GM12878 (cell line): ENCODE data around the gene NTRK3. TPM values are rescaled to one million over a fixed set of nuclear protein-coding genes. Genes with fewer than 3 reads are reported as not detected.

Experiments used
- ATAC-seq: fragments of 200-7000 bp; cut with Tn5 transposase; 3 replicates; pipeline ENCODE4 v1.9.1; 2020; ENCODE audit warnings: mild to moderate bottlenecking, moderate library complexity
- BruUV-seq: library from RNA; stranded (reverse); fragments of 400-500 nt; replicated peaks from 2 replicates; lab custom pipeline; 2021; lab: Mats Ljungman, UMichigan
- CTCF ChIA-PET: fragments of 300-600 bp; sonication (Branson Sonifier 250); formaldehyde crosslinking; extraction: SDS; loops from one replicate; lab custom pipeline; 2021; ENCODE audit warnings: inconsistent platforms; lab: Yijun Ruan, JAX
- POLR2A ChIA-PET: fragments of 350-600 bp; formaldehyde crosslinking; extraction: SDS; loops from one replicate; lab custom pipeline; 2021; ENCODE audit warnings: inconsistent platforms; lab: Charles Lee
- RAD21 ChIA-PET: fragments of 300-600 bp; sonication (Branson Sonifier 250); formaldehyde crosslinking; loops from one replicate; lab custom pipeline; 2023; ENCODE audit warnings: antibody characterized with exemption; ENCODE audit not compliant: unreplicated experiment; lab: Charles Lee
- SMC1A ChIA-PET: fragments of 300-600 bp; sonication (Branson Sonifier 250); formaldehyde crosslinking; loops from one replicate; lab custom pipeline; 2023; ENCODE audit not compliant: unreplicated experiment, uncharacterized antibody; lab: Charles Lee
- DNase-seq: peaks from one replicate; pipeline ENCODE4 v3.0.0-alpha.2; 2011; ENCODE audit warnings: low read depth, low spot score
- FAIRE-seq: peaks from 3 replicates; lab custom pipeline; 2011; peaks lifted over from hg19 to GRCh38; lab: Jason Lieb, UNC
- H2AFZ ChIP-seq: 2 replicates; pipeline ENCODE4 v1.6.0; 2011; ENCODE audit warnings: low read depth, low read length, control low read depth; ENCODE audit not compliant: control insufficient read depth
- H3K27ac ChIP-seq: 2 replicates; pipeline ENCODE4 v1.5.1; 2011; ENCODE audit warnings: control low read depth; ENCODE audit not compliant: control insufficient read depth, insufficient read depth
- H3K27me3 ChIP-seq, 2 experiments: replicated peaks in 1 of 2; 2 replicates each; pipeline versions ENCODE4 v1.6.0 to v1.6.1; 2011; ENCODE audit warnings: low read length in 1 of 2; ENCODE audit not compliant: control insufficient read depth in 2 of 2, insufficient read depth in 2 of 2
- H3K36me3 ChIP-seq, 2 experiments: 2 replicates each; pipeline ENCODE4 v1.5.1; 2011; ENCODE audit warnings: low read length in 1 of 2; ENCODE audit not compliant: control insufficient read depth in 2 of 2, insufficient read depth in 2 of 2
- H3K4me1 ChIP-seq: 2 replicates; pipeline ENCODE4 v1.6.1; 2011; ENCODE audit warnings: mild to moderate bottlenecking, low read length, moderate library complexity, mixed read lengths; ENCODE audit not compliant: control insufficient read depth, insufficient read depth
- H3K4me2 ChIP-seq: 2 replicates; pipeline ENCODE4 v1.6.0; 2011; ENCODE audit warnings: control low read depth; ENCODE audit not compliant: control insufficient read depth, insufficient read depth
- H3K4me3 ChIP-seq: fragments of 200-600 bp; sonication (generic); 2 replicates; pipeline ENCODE4 v1.5.1; 2016
- H3K79me2 ChIP-seq: 2 replicates; pipeline ENCODE4 v1.6.0; 2011; ENCODE audit warnings: low read length; ENCODE audit not compliant: control insufficient read depth, insufficient read depth
- H3K9ac ChIP-seq: 2 replicates; pipeline ENCODE4 v1.8.0; 2011; ENCODE audit warnings: low read length, control low read depth, mixed read lengths; ENCODE audit not compliant: control insufficient read depth, insufficient read depth
- H3K9me3 ChIP-seq: replicated peaks from 3 replicates; pipeline ENCODE4 v1.5.1; 2011; ENCODE audit warnings: mild to moderate bottlenecking, low read length; ENCODE audit not compliant: control insufficient read depth, insufficient read depth
- H4K20me1 ChIP-seq: 2 replicates; pipeline ENCODE4 v1.6.0; 2011; ENCODE audit not compliant: control insufficient read depth, insufficient read depth
- EGR1 ChIP-seq, 2 experiments: IDR thresholded peaks; 1 replicate in 1 of 2; 2 replicates in 1 of 2; pipeline ENCODE4 v1.6.1; 2011 to 2012; ENCODE audit warnings: low read depth in 2 of 2, low read length in 2 of 2, borderline replicate concordance in 1 of 2, mild to moderate bottlenecking in 1 of 2, moderate library complexity in 1 of 2
- HDGF ChIP-seq: fragments of 450-650 bp; IDR thresholded peaks from 2 replicates; pipeline ENCODE4 v1.6.1; 2016; ENCODE audit warnings: antibody characterized with exemption
- IKZF1 ChIP-seq: fragments of 450-650 bp; conservative IDR thresholded peaks from 2 replicates; pipeline ENCODE4 v1.6.1; 2017; ENCODE audit warnings: antibody characterized with exemption, mild to moderate bottlenecking
- MTA3 ChIP-seq: IDR thresholded peaks from 2 replicates; pipeline ENCODE4 v1.6.1; 2012; ENCODE audit warnings: low read length, inconsistent platforms, borderline replicate concordance
- NFXL1 ChIP-seq: fragments of 450-650 bp; IDR thresholded peaks from 2 replicates; pipeline ENCODE4 v1.6.1; 2017; ENCODE audit warnings: antibody characterized with exemption, mild to moderate bottlenecking, borderline replicate concordance
- YY1 ChIP-seq: IDR thresholded peaks from 2 replicates; pipeline ENCODE4 v1.6.1; 2011; ENCODE audit warnings: low read depth, mild to moderate bottlenecking, low read length
- WGBS: methylation state at CpG from one replicate; pipeline ENCODE4 v1.1.6; 2016; ENCODE audit warnings: low lambda C conversion rate; ENCODE audit not compliant: insufficient replicate concordance, insufficient coverage; ENCODE audit errors: missing lambda C conversion rate; 5-methylcytosine and 5-hydroxymethylcytosine counted together
- in situ Hi-C: fragments of 300-500 bp; cut with MboI; formaldehyde crosslinking; loops from 9 replicates; pipeline ENCODE4 v1.14.3; 2018; ENCODE audit warnings: mixed read lengths
- intact Hi-C: fragments of 100-400 bp; cut with micrococcal nuclease; formaldehyde crosslinking; loops from one replicate; pipeline ENCODE4 v1.14.2; 2022; ENCODE audit not compliant: unreplicated experiment
- polyA plus RNA-seq, 11 experiments: library from polyadenylated mRNA; depleted of rRNA in 4 of 11; unstranded in 6 of 11; stranded (reverse) in 5 of 11; fragments of >200 nt; fragmentation: Nextera tagmentation in 4 of 11; fragmentation: Illumina TruSeq in 1 of 11; extraction: Ambion mirVana in 4 of 11; extraction: Trizol in 1 of 11; gene quantifications; 1 replicate in 1 of 11; 2 replicates in 10 of 11; pipeline versions ENCODE4 v1.2.1 to v1.2.3, GENCODE V29; 2011 to 2016; ENCODE audit warnings: inconsistent platforms in 2 of 11, missing spikeins in 2 of 11, low read depth in 1 of 11
- total RNA-seq, 4 experiments: library from RNA; depleted of rRNA in 3 of 4; stranded (reverse); fragments of >200 nt in 3 of 4; fragmentation: Illumina TruSeq in 1 of 4; extraction: Trizol in 1 of 4; gene quantifications; 2 replicates each; pipeline versions ENCODE4 v1.2.1 to v1.2.3, GENCODE V29; 2013 to 2021
- TF ChIP-seq, protein P1 (sequence below), 3 experiments: IDR thresholded peaks in 2 of 3; conservative IDR thresholded peaks in 1 of 3; 2 replicates each; pipeline ENCODE4 v1.5.1; 2011; ENCODE audit warnings: low read depth in 3 of 3, low read length in 3 of 3, mild to moderate bottlenecking in 3 of 3, control low read depth in 2 of 3, moderate library complexity in 2 of 3, inconsistent platforms in 1 of 3, mixed read lengths in 1 of 3; ENCODE audit not compliant: control insufficient read depth in 2 of 3, insufficient read depth in 1 of 3; ENCODE audit errors: extremely low read depth in 1 of 3

Gene NTRK3
- total and polyA plus RNA-seq, 10 of the 15 experiments (the other 5 are each of a cell fraction or from before 2014, with no cell fraction given) = not detected

DNA sequence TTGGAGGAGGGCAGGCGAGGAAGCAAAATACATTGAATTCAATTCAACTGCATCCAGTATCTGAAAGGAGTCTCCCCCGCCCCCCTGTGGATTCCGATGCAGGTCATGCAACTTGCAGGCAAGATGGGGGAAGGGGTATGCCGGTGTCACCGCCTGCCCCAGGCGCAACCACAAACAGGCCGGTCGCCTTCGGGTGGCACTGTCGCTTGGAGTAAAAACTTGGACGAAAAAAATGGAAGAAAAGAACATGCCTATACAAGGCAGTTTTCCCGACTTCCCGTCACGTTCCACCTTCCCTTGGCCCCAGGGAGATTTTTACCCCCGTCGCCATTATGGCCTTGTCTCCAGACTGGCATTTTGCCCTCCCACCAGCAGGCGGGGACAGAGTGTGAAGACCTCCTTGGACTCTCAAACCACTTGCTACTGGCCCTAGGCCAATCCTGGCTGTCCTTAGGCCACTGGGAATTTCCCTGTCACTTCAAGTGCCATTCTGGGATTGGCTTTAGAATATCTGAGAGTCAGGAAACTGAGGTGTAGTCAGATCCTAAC, 1.6 kb upstream of the NTRK3 start:
- Histone ChIP-seq H4K20me1 (no peaks in the 10 kb centered on the region), H3K79me2 (no peaks in the 10 kb centered on the region), H3K9me3 (no peaks in the 10 kb centered on the region), H3K27me3 (peaks cover 11 to 17% of the 10 kb centered on the region in 2 experiments), H3K4me3 (no peak overlapping the region), H3K4me1 (no peaks in the 10 kb centered on the region), H3K27ac (no peak overlapping the region), H3K4me2 (no peak overlapping the region), H2AFZ (no peak overlapping the region), H3K36me3 (no peaks in the 10 kb centered on the region), H3K9ac (no peak overlapping the region)
- POLR2A ChIA-PET = no interaction called here
- FAIRE-seq (no peak), DNase-seq (no peak), ATAC-seq (peak; percentile 41; the same call in 1 of the 3 replicates)
- RAD21 ChIA-PET = no interaction called here
- no peak for TF ChIP-seq MTA3
- TF ChIP-seq YY1 = peak; percentile 36; the same call in 1 of the 2 replicates
- no peak for TF ChIP-seq EGR1 (IDR thresholded peaks at IDR 0.05; ENCODE audit: borderline replicate concordance in 1 of 2, low read depth in 2 of 2, low read length in 2 of 2)
- no peak for TF ChIP-seq IKZF1
- no peak for TF ChIP-seq HDGF
- no peak for TF ChIP-seq NFXL1
- TF ChIP-seq, protein P1, sequence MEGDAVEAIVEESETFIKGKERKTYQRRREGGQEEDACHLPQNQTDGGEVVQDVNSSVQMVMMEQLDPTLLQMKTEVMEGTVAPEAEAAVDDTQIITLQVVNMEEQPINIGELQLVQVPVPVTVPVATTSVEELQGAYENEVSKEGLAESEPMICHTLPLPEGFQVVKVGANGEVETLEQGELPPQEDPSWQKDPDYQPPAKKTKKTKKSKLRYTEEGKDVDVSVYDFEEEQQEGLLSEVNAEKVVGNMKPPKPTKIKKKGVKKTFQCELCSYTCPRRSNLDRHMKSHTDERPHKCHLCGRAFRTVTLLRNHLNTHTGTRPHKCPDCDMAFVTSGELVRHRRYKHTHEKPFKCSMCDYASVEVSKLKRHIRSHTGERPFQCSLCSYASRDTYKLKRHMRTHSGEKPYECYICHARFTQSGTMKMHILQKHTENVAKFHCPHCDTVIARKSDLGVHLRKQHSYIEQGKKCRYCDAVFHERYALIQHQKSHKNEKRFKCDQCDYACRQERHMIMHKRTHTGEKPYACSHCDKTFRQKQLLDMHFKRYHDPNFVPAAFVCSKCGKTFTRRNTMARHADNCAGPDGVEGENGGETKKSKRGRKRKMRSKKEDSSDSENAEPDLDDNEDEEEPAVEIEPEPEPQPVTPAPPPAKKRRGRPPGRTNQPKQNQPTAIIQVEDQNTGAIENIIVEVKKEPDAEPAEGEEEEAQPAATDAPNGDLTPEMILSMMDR (IDR thresholded peaks at IDR 0.05 in 2 of 3, conservative IDR thresholded peaks at IDR 0.05 in 1 of 3; ENCODE audit: control insufficient read depth in 2 of 3, extremely low read depth in 1 of 3, insufficient read depth in 1 of 3, low read depth in 3 of 3, low read length in 3 of 3) = peak in 2 of 3 experiments; percentile 31 to 39; a peak in 2 of 6 replicates
- intact Hi-C loops = no loop called here
- WGBS = 33% methylated on average over 17 of the region's 17 CpGs
- in situ Hi-C loops = no loop called here
- no TSS peak for BruUV-seq
- SMC1A ChIA-PET = no interaction called here
- CTCF ChIA-PET = interaction anchor here (0.9 to 1.0 kb wide), 2 partner anchors 13 to 16 kb away, joined by 3 to 4 read pairs; no protein-coding TSS in a partner anchor
